OCI-LY7 (cell line): Measurements from ENCODE around the gene LLGL1. TPM values are rescaled to one million over a fixed set of nuclear protein-coding genes. Genes with fewer than 3 reads are reported as not detected.

Experiments used
- BruUV-seq: library from RNA; stranded (reverse); fragments of 400-500 nt; replicated peaks from 2 replicates; lab custom pipeline; 2021; lab: Mats Ljungman, UMichigan
- CTCF ChIA-PET: fragments of 300-600 bp; sonication (Branson Sonifier 250); formaldehyde crosslinking; loops from one replicate; lab custom pipeline; 2022; ENCODE audit warnings: antibody characterized with exemption; ENCODE audit not compliant: unreplicated experiment; lab: Charles Lee
- POLR2A ChIA-PET: fragments of 300-600 bp; sonication (Branson Sonifier 250); formaldehyde crosslinking; loops from one replicate; lab custom pipeline; 2022; ENCODE audit warnings: antibody characterized with exemption; lab: Charles Lee
- DNase-seq: peaks from one replicate; pipeline ENCODE4 v3.0.0-alpha.2; 2015; ENCODE audit warnings: low spot score
- H2AFZ ChIP-seq: fragments of 200-600 bp; sonication (generic), shearing (Covaris generic); 2 replicates; pipeline ENCODE4 v1.6.1; 2014; ENCODE audit warnings: mild to moderate bottlenecking, antibody characterized with exemption, low read length, moderate library complexity
- H3K27ac ChIP-seq: fragments of 200-600 bp; sonication (generic); 2 replicates; pipeline ENCODE4 v1.5.1; 2014; ENCODE audit warnings: mixed run types, low read depth, mild to moderate bottlenecking, moderate library complexity, low read length, inconsistent platforms; ENCODE audit not compliant: poor library complexity, severe bottlenecking
- H3K36me3 ChIP-seq: fragments of 200-600 bp; sonication (generic); 2 replicates; pipeline ENCODE4 v1.6.1; 2014; ENCODE audit warnings: mild to moderate bottlenecking, antibody characterized with exemption, low read length, moderate library complexity, mixed read lengths; ENCODE audit not compliant: insufficient read depth
- H3K4me1 ChIP-seq: fragments of 200-600 bp; sonication (generic); 2 replicates; pipeline ENCODE4 v1.5.1; 2014; ENCODE audit warnings: mild to moderate bottlenecking, low read length; ENCODE audit not compliant: insufficient read depth, poor library complexity, severe bottlenecking
- H3K4me2 ChIP-seq: fragments of 200-600 bp; sonication (generic); 2 replicates; pipeline ENCODE4 v1.6.1; 2014; ENCODE audit warnings: mild to moderate bottlenecking, low read length
- H3K4me3 ChIP-seq: fragments of 200-600 bp; sonication (generic); 2 replicates; pipeline ENCODE4 v1.5.1; 2014; ENCODE audit warnings: mild to moderate bottlenecking, low read depth, low read length; ENCODE audit not compliant: poor library complexity, severe bottlenecking
- H3K79me2 ChIP-seq: fragments of 200-600 bp; sonication (generic); 2 replicates; pipeline ENCODE4 v1.6.1; 2016; ENCODE audit warnings: low read depth, mild to moderate bottlenecking, low read length, moderate library complexity, mixed read lengths; ENCODE audit not compliant: insufficient read depth
- H3K9me2 ChIP-seq: fragments of 200-600 bp; sonication (generic); 2 replicates; pipeline ENCODE4 v1.6.1; 2016; ENCODE audit warnings: mild to moderate bottlenecking, low read length, mixed read lengths; ENCODE audit not compliant: insufficient read depth
- H3K9me3 ChIP-seq: fragments of 200-600 bp; sonication (generic); 2 replicates; pipeline ENCODE4 v1.6.1; 2014; ENCODE audit warnings: mild to moderate bottlenecking, mixed run types, low read length, mixed read lengths
- H4K20me1 ChIP-seq: fragments of 200-600 bp; sonication (generic); 2 replicates; pipeline ENCODE4 v1.6.1; 2014; ENCODE audit warnings: mild to moderate bottlenecking, antibody characterized with exemption, low read length, moderate library complexity, mixed read lengths; ENCODE audit not compliant: insufficient read depth
- CTCF ChIP-seq: fragments of 200-600 bp; sonication (generic); conservative IDR thresholded peaks from 2 replicates; pipeline ENCODE4 v1.5.1; 2014; ENCODE audit warnings: mild to moderate bottlenecking, antibody characterized with exemption, low read length, moderate library complexity, mixed read lengths
- EZH2phosphoT487 ChIP-seq: fragments of 200-600 bp; sonication (generic); IDR thresholded peaks from 2 replicates; pipeline ENCODE4 v1.6.1; 2018; ENCODE audit warnings: low read depth, borderline replicate concordance, mild to moderate bottlenecking, mixed run types, antibody characterized with exemption, low read length, moderate library complexity, mixed read lengths
- intact Hi-C: fragments of 100-400 bp; cut with micrococcal nuclease; formaldehyde crosslinking; loops from one replicate; pipeline ENCODE4 v1.10.0; 2022; ENCODE audit not compliant: unreplicated experiment
- total RNA-seq, 2 experiments: library from RNA; depleted of rRNA in 1 of 2; stranded (reverse); fragments of >200 nt in 1 of 2; shearing (Covaris generic) in 1 of 2; gene quantifications; 2 replicates each; pipeline ENCODE4 v1.2.3, GENCODE V29; 2014 to 2022

The LLGL1 gene
- total RNA-seq, 2 experiments from 2014 or later, result 14.1 to 19.9 TPM

- H3K4me1 ChIP-seq, result peaks cover 15% of the 10 kb centered on the region
- H3K4me2 ChIP-seq, result no peak overlapping the region
- H2AFZ ChIP-seq, result no peak overlapping the region
- ChIA-PET CTCF (no interaction called here), POLR2A (no interaction called here)
- no peaks in the 10 kb centered on the region for H3K9me2 ChIP-seq
- no peak for TF ChIP-seq CTCF
- no peak for TF ChIP-seq EZH2phosphoT487
- no TSS peak for BruUV-seq
- H4K20me1 ChIP-seq, result no peaks in the 10 kb centered on the region
- DNase-seq, result no peak
- intact Hi-C loops, result no loop called here
- H3K4me3 ChIP-seq, result no peak overlapping the region
- H3K36me3 ChIP-seq, result no peaks in the 10 kb centered on the region
- H3K79me2 ChIP-seq, result no peaks in the 10 kb centered on the region
- no peaks in the 10 kb centered on the region for H3K9me3 ChIP-seq
- H3K27ac ChIP-seq, result no peak overlapping the region
Observed at GRCh38 chr17:18228176-18228682, 2.8 kb downstream of the LLGL1 start.

- Histone ChIP-seq H3K36me3 (no peaks in the 10 kb centered on the region; the same call in 1 of the 2 replicates), H3K4me3 (no peak overlapping the region), H3K27ac (no peak overlapping the region), H4K20me1 (no peaks in the 10 kb centered on the region), H3K4me1 (peaks cover 15% of the 10 kb centered on the region), H3K9me3 (no peaks in the 10 kb centered on the region), H2AFZ (no peak overlapping the region), H3K79me2 (no peaks in the 10 kb centered on the region), H3K9me2 (no peaks in the 10 kb centered on the region), H3K4me2 (no peak overlapping the region)
- no TSS peak for BruUV-seq
- CTCF ChIA-PET, result no interaction called here
- no peak for TF ChIP-seq CTCF
- TF ChIP-seq EZH2phosphoT487, result no peak
- POLR2A ChIA-PET, result no interaction called here
- DNase-seq, result no peak
- intact Hi-C loops, result no loop called here
Observed at GRCh38 chr17:18229254-18229653, 3.8 kb downstream of the LLGL1 start.

GRCh38 chr17:18229771-18230170 is 4.3 kb downstream of the LLGL1 start:
- intact Hi-C loops, result no loop called here
- POLR2A ChIA-PET, result no interaction called here
- no peak overlapping the region for H3K4me2 ChIP-seq
- H3K36me3 ChIP-seq, result no peaks in the 10 kb centered on the region; the same call in 1 of the 2 replicates
- peaks cover 13% of the 10 kb centered on the region for H3K4me1 ChIP-seq
- H3K4me3 ChIP-seq, result no peak overlapping the region
- no peaks in the 10 kb centered on the region for H3K79me2 ChIP-seq
- no TSS peak for BruUV-seq
- H3K9me3 ChIP-seq, result no peaks in the 10 kb centered on the region
- CTCF ChIA-PET, result no interaction called here
- H3K27ac ChIP-seq, result no peak overlapping the region
- TF ChIP-seq EZH2phosphoT487, result no peak
- TF ChIP-seq CTCF, result no peak
- H2AFZ ChIP-seq, result no peak overlapping the region
- no peaks in the 10 kb centered on the region for H4K20me1 ChIP-seq
- H3K9me2 ChIP-seq, result no peaks in the 10 kb centered on the region
- DNase-seq, result no peak
